K562 (cell line): ENCODE results near the gene CSKMT. TPM values are rescaled to one million over a fixed set of nuclear protein-coding genes. Genes with fewer than 3 reads are reported as not detected.

Experiments used
- BMI1 ChIP-seq: fragments of 150-350 bp; IDR thresholded peaks from 2 replicates; pipeline ENCODE4 v1.6.1; 2014; ENCODE audit warnings: low read length
- CCAR2 ChIP-seq: fragments of 200-400 bp; formaldehyde crosslinking; IDR thresholded peaks from 2 replicates; pipeline ENCODE4 v1.6.1; 2017; ENCODE audit warnings: mild to moderate bottlenecking, low read depth, low read length
- GABPB2 ChIP-seq: fragments of 250-450 bp; sonication (Bioruptor Pico); conservative IDR thresholded peaks from 2 replicates; pipeline ENCODE4 v1.5.1; 2021; ENCODE audit warnings: mild to moderate bottlenecking
- MXI1 ChIP-seq: IDR thresholded peaks from 2 replicates; pipeline ENCODE4 v1.6.1; 2011; ENCODE audit warnings: low read depth, mild to moderate bottlenecking, improper control_type of control experiment, low read length
- MYC ChIP-seq, 2 experiments: fragments of 250-450 bp in 1 of 2; sonication (Bioruptor Pico) in 1 of 2; IDR thresholded peaks; 2 replicates each; pipeline versions ENCODE4 v1.5.1 to v1.6.1; 2012 to 2021; ENCODE audit warnings: low read depth in 2 of 2, borderline replicate concordance in 1 of 2, improper control_type of control experiment in 1 of 2, low read length in 1 of 2, mild to moderate bottlenecking in 1 of 2, moderate library complexity in 1 of 2
- NR2C2 ChIP-seq, 2 experiments: fragments of 200-800 bp in 1 of 2; sonication (Bioruptor generic) in 1 of 2; sonication (generic) in 1 of 2; formaldehyde crosslinking in 1 of 2; IDR thresholded peaks; 2 replicates each; pipeline versions ENCODE4 v1.6.1 to v1.8.0; 2016 to 2022; ENCODE audit warnings: mild to moderate bottlenecking in 1 of 2, missing compliant biosample characterization in 1 of 2, missing genetic modification characterization in 1 of 2, missing genetic modification reagents in 1 of 2
- NR3C1 ChIP-seq: sonication (generic); formaldehyde crosslinking; IDR thresholded peaks from 2 replicates; pipeline ENCODE4 v1.8.1; 2022; ENCODE audit warnings: missing genetic modification reagents
- RUNX1 ChIP-seq: sonication (generic); IDR thresholded peaks from 2 replicates; pipeline ENCODE4 v1.6.1; 2016; ENCODE audit warnings: antibody characterized with exemption, low read depth
- SMAD1 ChIP-seq: fragments of 150-350 bp; IDR thresholded peaks from 2 replicates; pipeline ENCODE4 v1.6.1; 2014; ENCODE audit warnings: low read length, low read depth; ENCODE audit not compliant: partially characterized antibody
- ZBTB7A ChIP-seq: IDR thresholded peaks from 2 replicates; pipeline ENCODE4 v1.6.1; 2011; ENCODE audit warnings: low read depth, mild to moderate bottlenecking, low read length, moderate library complexity, borderline replicate concordance; ENCODE audit not compliant: control insufficient read depth
- ZNF12 ChIP-seq: sonication (generic); formaldehyde crosslinking; IDR thresholded peaks from 2 replicates; pipeline ENCODE4 v1.4.0; 2020; ENCODE audit warnings: mild to moderate bottlenecking, missing genetic modification reagents
- ZNF311 ChIP-seq: fragments of 250-450 bp; sonication (Bioruptor Pico); IDR thresholded peaks from 2 replicates; pipeline ENCODE4 v1.4.0; 2020; ENCODE audit warnings: mild to moderate bottlenecking, moderate library complexity
- ZNF740 ChIP-seq, 3 experiments: fragments of 200-800 bp in 1 of 3; sonication (Bioruptor generic) in 1 of 3; sonication (generic) in 1 of 3; formaldehyde crosslinking in 1 of 3; IDR thresholded peaks; 2 replicates each; pipeline versions ENCODE4 v1.6.1 to v1.8.0; 2016 to 2022; ENCODE audit warnings: mild to moderate bottlenecking in 2 of 3, missing compliant biosample characterization in 2 of 3, missing genetic modification characterization in 2 of 3, missing genetic modification reagents in 1 of 3
- polyA plus RNA-seq, 8 experiments: library from polyadenylated mRNA; depleted of rRNA in 4 of 8; stranded (reverse) in 5 of 8; unstranded in 3 of 8; fragments of >200 nt; fragmentation: Nextera tagmentation in 2 of 8; fragmentation: Illumina TruSeq in 1 of 8; extraction: Ambion mirVana in 2 of 8; extraction: Trizol in 1 of 8; gene quantifications; 2 replicates each; pipeline versions ENCODE4 v1.2.1 to v1.2.3, GENCODE V29; 2011 to 2014; ENCODE audit warnings: inconsistent platforms in 1 of 8, missing spikeins in 1 of 8
- total RNA-seq, 7 experiments: library from RNA; depleted of rRNA in 6 of 7; stranded (reverse); fragments of >200 nt in 6 of 7; fragmentation: Illumina TruSeq in 2 of 7; extraction: Trizol in 2 of 7; gene quantifications; 2 replicates each; pipeline versions ENCODE4 v1.2.1 to v1.2.3, GENCODE V29; 2011 to 2021; ENCODE audit warnings: low replicate concordance in 1 of 7
- TF ChIP-seq, protein P1 (sequence below): fragments of 450-650 bp; IDR thresholded peaks from 2 replicates; pipeline ENCODE4 v1.6.1; 2016; ENCODE audit warnings: antibody characterized with exemption
- TF ChIP-seq, protein P2 (sequence below): sonication (generic); formaldehyde crosslinking; IDR thresholded peaks from 2 replicates; pipeline ENCODE4 v1.8.0; 2022; ENCODE audit warnings: mild to moderate bottlenecking, missing genetic modification reagents
- TF ChIP-seq, protein P3 (sequence below): sonication (generic); formaldehyde crosslinking; IDR thresholded peaks from 2 replicates; pipeline ENCODE4 v1.8.1; 2022; ENCODE audit warnings: missing genetic modification reagents
- TF ChIP-seq, protein P4 (sequence below): fragments of 250-450 bp; sonication (Bioruptor Pico); IDR thresholded peaks from 2 replicates; pipeline ENCODE4 v1.4.0; 2020
- TF ChIP-seq, protein P5 (sequence below): sonication (generic); formaldehyde crosslinking; IDR thresholded peaks from 2 replicates; pipeline ENCODE4 v1.8.0; 2022; ENCODE audit warnings: mild to moderate bottlenecking, missing genetic modification reagents

Gene CSKMT
- total and polyA plus RNA-seq, 9 of the 15 experiments (the other 6 are each of a cell fraction or from before 2014, with no cell fraction given), result 10.3 to 108 (median 27.2) TPM

GRCh38 chr11:62621567-62622470, 43.3 kb upstream of the CSKMT start, which contains the start of gene B3GAT3 (continued):
- TF ChIP-seq ZNF311 (CRISPR knock-in tag) (no peak), RUNX1 (no peak), SMAD1 (no peak), ZNF12 (CRISPR knock-in tag) (no peak), CCAR2 (no peak), MXI1 (peak; percentile 98), BMI1 (no peak), MYC (IDR thresholded peaks at IDR 0.05; ENCODE audit: low read depth, low read length) (peak; percentile 94), MYC (CRISPR knock-in tag; IDR thresholded peaks at IDR 0.05; ENCODE audit: borderline replicate concordance, low read depth) (peak; percentile 81; the same call in 1 of the 2 replicates), ZNF740 (CRISPR knock-in tag; IDR thresholded peaks at IDR 0.05) (no peak), ZNF740 (tag; IDR thresholded peaks at IDR 0.05) (no peak), NR2C2 (CRISPR knock-in tag; IDR thresholded peaks at IDR 0.05) (no peak), NR2C2 (tag; IDR thresholded peaks at IDR 0.05) (peak; percentile 82), GABPB2 (CRISPR knock-in tag) (no peak), ZBTB7A (peak; percentile 95), NR3C1 (CRISPR knock-in tag) (no peak)
- TF ChIP-seq, protein P1, sequence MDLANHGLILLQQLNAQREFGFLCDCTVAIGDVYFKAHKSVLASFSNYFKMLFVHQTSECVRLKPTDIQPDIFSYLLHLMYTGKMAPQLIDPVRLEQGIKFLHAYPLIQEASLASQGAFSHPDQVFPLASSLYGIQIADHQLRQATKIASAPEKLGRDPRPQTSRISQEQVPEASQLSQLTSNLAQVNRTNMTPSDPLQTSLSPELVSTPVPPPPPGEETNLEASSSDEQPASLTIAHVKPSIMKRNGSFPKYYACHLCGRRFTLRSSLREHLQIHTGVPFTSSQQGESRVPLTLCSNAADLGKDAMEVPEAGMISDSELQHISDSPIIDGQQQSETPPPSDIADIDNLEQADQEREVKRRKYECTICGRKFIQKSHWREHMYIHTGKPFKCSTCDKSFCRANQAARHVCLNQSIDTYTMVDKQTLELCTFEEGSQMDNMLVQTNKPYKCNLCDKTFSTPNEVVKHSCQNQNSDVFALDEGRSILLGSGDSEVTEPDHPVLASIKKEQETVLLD, result 0 out of 2 replicates have a peak, but pooled peaks have one; percentile 64
- TF ChIP-seq, protein P2, sequence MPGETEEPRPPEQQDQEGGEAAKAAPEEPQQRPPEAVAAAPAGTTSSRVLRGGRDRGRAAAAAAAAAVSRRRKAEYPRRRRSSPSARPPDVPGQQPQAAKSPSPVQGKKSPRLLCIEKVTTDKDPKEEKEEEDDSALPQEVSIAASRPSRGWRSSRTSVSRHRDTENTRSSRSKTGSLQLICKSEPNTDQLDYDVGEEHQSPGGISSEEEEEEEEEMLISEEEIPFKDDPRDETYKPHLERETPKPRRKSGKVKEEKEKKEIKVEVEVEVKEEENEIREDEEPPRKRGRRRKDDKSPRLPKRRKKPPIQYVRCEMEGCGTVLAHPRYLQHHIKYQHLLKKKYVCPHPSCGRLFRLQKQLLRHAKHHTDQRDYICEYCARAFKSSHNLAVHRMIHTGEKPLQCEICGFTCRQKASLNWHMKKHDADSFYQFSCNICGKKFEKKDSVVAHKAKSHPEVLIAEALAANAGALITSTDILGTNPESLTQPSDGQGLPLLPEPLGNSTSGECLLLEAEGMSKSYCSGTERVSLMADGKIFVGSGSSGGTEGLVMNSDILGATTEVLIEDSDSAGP (CRISPR knock-in tag), result no peak
- TF ChIP-seq, protein P3, sequence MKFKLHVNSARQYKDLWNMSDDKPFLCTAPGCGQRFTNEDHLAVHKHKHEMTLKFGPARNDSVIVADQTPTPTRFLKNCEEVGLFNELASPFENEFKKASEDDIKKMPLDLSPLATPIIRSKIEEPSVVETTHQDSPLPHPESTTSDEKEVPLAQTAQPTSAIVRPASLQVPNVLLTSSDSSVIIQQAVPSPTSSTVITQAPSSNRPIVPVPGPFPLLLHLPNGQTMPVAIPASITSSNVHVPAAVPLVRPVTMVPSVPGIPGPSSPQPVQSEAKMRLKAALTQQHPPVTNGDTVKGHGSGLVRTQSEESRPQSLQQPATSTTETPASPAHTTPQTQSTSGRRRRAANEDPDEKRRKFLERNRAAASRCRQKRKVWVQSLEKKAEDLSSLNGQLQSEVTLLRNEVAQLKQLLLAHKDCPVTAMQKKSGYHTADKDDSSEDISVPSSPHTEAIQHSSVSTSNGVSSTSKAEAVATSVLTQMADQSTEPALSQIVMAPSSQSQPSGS (CRISPR knock-in tag), result peak; percentile 68; the same call in 1 of the 2 replicates
- TF ChIP-seq, protein P4, sequence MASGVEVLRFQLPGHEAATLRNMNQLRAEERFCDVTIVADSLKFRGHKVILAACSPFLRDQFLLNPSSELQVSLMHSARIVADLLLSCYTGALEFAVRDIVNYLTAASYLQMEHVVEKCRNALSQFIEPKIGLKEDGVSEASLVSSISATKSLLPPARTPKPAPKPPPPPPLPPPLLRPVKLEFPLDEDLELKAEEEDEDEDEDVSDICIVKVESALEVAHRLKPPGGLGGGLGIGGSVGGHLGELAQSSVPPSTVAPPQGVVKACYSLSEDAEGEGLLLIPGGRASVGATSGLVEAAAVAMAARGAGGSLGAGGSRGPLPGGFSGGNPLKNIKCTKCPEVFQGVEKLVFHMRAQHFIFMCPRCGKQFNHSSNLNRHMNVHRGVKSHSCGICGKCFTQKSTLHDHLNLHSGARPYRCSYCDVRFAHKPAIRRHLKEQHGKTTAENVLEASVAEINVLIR (CRISPR knock-in tag), result peak; percentile 91
- TF ChIP-seq, protein P5, sequence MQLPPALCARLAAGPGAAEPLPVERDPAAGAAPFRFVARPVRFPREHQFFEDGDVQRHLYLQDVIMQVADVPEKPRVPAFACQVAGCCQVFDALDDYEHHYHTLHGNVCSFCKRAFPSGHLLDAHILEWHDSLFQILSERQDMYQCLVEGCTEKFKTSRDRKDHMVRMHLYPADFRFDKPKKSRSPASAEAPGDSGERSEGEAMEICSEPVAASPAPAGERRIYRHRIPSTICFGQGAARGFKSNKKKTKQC (CRISPR knock-in tag), result no peak; the same call in 1 of the 2 replicates
